IPS-18a (cell line): Measurements from ENCODE around the gene TACR2.
A peak's percentile ranks its signal among the peaks of the same experiment; 100 is the strongest.
"Not testable (repeated sequence)": the region's sequence is repeated elsewhere in the genome, so short reads cannot be mapped to it uniquely, and the experiment has no call there.

Experiments
- H3K27ac ChIP-seq: one replicate; pipeline ENCODE4 v1.5.1; 2013; ENCODE audit warnings: low read length
- H3K27me3 ChIP-seq: one replicate; pipeline ENCODE4 v1.6.1; 2013; ENCODE audit warnings: mild to moderate bottlenecking, low read length; ENCODE audit not compliant: control insufficient read depth, insufficient read depth
- H3K36me3 ChIP-seq: one replicate; pipeline ENCODE4 v1.6.1; 2013; ENCODE audit warnings: low read depth, low read length; ENCODE audit not compliant: control insufficient read depth
- H3K4me1 ChIP-seq: one replicate; pipeline ENCODE4 v1.6.1; 2013; ENCODE audit warnings: low read depth, low read length; ENCODE audit not compliant: control insufficient read depth
- H3K4me3 ChIP-seq: one replicate; pipeline ENCODE4 v1.5.1; 2013; ENCODE audit warnings: low read length
- H3K9ac ChIP-seq: one replicate; pipeline ENCODE4 v1.6.1; 2013; ENCODE audit warnings: mild to moderate bottlenecking, low read length, moderate library complexity
- H3K9me3 ChIP-seq: one replicate; pipeline ENCODE4 v1.6.1; 2013; ENCODE audit warnings: low read depth, low read length; ENCODE audit not compliant: control insufficient read depth

The TACR2 gene

DNA sequence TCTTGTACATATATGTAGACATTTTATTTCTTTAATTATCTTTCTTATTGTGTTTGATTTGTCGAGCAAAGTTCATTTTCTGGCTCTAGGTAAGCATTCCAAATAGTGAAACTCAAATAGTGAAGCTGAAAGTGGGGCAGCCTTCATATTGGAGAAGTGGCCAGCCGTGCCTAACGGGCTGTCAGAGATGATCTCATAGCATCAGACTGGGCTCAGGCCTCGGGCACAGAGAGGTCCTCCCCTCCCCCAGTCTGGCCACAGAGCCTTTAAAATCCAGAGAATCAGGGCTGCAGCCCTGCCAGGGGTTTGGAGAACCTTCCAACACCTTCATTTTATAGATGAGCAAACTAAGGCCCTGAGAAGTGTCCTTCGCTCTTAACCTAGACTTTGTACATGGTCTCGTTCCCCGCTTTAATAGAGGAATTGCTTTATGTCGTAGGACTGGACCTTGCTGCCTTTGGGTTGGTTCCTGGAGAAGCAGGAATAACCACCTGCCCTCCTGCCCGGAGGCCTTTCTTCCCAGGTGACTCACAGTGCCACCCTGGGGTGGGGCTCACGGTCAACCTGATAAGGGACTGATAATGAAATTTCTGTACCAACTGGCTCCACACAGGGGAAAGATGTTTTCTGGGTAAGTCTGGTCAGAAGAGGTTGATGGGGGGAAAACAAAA is 41.8 kb upstream of the TACR2 start:
- no peak overlapping the region for H3K27ac ChIP-seq

DNA sequence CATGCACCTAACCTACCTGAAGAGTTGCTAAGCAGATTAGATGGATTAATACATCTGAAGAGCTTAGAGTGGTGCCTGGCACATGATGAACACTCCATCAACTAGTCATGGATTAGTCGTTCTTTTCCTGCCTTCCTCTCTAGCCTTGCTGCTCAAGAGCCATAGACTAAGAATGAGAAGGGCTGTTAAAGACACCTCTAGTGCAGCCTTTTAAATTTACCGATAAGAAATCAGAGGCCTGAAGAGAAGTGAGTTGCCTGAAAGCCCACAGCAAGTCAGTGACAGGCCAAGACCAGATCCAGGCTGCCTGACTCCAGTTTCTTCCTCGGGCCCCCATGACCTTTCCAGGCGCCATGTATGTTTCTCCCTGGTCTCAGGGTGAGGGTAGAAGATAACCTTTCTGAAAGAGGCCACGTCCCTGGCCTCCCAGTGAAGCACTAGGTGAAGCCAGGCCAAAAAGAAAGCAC is 41.1 kb upstream of the TACR2 start:
- Histone ChIP-seq H3K4me1 (no peaks in the 10 kb centered on the region), H3K9me3 (no peaks in the 10 kb centered on the region), H3K27ac (no peak overlapping the region), H3K9ac (no peak overlapping the region), H3K36me3 (no peaks in the 10 kb centered on the region), H3K27me3 (peaks cover 7% of the 10 kb centered on the region), H3K4me3 (no peak overlapping the region)

More for the DNA sequence above, 41.8 kb upstream of the TACR2 start:
- no peak overlapping the region for H3K4me3 ChIP-seq
- H3K9me3 ChIP-seq = no peaks in the 10 kb centered on the region
- H3K9ac ChIP-seq = no peak overlapping the region
- no peaks in the 10 kb centered on the region for H3K4me1 ChIP-seq
- no peaks in the 10 kb centered on the region for H3K36me3 ChIP-seq
- no peaks in the 10 kb centered on the region for H3K27me3 ChIP-seq

DNA sequence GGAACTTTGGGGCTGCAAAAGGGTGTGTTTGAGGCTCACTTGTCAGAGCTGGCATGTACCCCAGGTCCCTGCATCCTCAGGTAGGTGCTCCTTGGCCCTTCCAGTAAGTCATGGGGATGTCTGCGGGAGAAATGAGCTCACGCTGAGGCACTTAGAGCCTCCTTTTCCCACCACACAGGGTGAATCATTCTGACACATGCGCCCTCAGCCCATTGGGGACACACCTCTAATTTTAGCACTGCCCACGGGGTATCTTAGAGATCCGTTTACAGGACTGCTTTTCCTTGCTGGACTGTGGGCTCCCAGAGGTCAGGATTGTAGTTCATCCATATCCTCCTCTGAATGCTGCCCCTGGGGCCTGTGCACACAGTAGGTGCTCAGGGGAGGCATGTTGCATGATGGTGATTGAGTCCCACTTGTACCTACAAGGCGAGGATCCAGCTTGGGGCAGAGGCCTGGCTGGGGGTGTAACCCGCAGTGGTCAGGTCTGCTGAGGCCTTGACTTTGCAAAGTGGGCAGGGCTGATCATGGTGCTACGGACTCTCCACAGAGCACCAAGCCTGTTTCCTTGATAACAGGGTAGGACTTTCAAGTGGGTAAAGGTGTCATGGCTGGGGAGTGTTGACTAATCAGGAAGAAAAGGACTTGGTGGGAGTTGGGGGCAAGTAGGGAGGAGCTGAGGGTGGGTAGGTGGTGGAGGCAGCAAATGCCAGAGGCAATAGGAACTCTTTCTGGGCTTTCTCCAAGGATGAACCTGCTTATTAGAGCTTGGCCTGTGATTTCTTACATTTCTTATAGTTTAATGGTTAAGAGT is 40.4 kb upstream of the TACR2 start:
- Histone ChIP-seq H3K4me3 (no peak overlapping the region), H3K36me3 (no peaks in the 10 kb centered on the region), H3K9ac (no peak overlapping the region), H3K27ac (no peak overlapping the region), H3K9me3 (no peaks in the 10 kb centered on the region), H3K4me1 (peaks cover under 1% of the 10 kb centered on the region), H3K27me3 (peaks cover 14% of the 10 kb centered on the region)

DNA sequence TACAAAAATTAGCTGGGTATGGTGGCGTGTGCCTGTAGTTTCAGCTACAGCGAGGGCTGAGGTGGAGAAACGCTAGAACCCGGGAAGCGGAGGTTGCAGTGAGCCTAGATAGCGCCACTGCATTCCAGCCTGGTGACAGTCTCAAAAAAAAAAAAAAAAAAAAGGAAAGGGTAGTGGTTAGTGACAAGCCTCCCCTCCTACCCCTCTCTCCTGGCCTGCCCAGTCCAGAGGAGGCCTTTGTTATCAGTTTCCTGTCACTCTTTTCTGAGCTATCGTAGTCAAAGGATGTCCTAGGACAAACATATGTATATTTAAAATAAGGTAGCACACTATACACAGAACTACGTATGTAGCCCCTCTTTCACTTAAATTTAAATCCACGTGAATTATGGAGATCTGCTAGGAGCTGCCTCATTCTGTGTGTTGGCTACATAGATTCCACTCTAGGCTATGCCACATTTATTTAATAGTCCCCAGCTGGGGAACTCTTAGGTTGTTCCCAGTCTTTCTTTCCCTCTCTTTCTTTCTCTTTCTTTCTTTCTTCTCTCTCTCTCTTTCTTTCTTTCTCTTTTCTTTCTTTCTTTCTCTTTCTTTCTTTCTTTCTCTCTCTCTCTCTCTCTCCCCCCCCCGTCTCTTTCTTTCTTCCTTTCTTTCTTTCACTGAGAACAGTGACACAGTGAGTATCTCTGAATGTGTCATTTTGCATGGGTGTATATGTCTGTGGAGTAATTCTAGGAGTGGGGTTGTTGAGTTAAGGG is 38.5 kb upstream of the TACR2 start:
- H3K27me3 ChIP-seq = peaks cover 21% of the 10 kb centered on the region
- no peaks in the 10 kb centered on the region for H3K36me3 ChIP-seq
- no peak overlapping the region for H3K4me3 ChIP-seq
- no peak overlapping the region for H3K9ac ChIP-seq
- H3K27ac ChIP-seq = no peak overlapping the region
- H3K9me3 ChIP-seq = no peaks in the 10 kb centered on the region
- H3K4me1 ChIP-seq = peaks cover 3% of the 10 kb centered on the region

DNA sequence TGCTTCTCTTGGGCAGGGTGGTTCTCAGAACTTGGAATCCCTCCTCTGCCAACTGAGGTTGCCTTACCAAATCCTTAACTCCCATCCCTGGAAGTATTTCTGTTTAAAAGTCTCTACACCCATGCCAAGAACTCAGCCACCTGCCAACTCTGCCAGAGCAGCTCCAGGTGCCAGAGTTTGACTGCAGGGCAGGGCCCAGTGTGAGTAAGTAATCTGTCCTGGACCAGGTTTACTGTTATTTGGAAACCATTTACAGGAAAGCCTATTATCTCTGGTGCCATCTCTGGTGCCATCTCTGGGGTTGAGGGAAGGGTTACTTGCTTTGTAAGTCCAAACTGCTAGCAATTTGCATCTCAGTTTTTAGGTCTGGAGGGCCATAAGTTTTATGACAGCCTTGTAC is 37.1 kb upstream of the TACR2 start:
- Histone ChIP-seq H3K36me3 (no peaks in the 10 kb centered on the region), H3K9me3 (no peaks in the 10 kb centered on the region), H3K4me1 (peaks cover 3% of the 10 kb centered on the region), H3K27ac (no peak overlapping the region), H3K9ac (no peak overlapping the region), H3K27me3 (peaks cover 21% of the 10 kb centered on the region), H3K4me3 (no peak overlapping the region)

DNA sequence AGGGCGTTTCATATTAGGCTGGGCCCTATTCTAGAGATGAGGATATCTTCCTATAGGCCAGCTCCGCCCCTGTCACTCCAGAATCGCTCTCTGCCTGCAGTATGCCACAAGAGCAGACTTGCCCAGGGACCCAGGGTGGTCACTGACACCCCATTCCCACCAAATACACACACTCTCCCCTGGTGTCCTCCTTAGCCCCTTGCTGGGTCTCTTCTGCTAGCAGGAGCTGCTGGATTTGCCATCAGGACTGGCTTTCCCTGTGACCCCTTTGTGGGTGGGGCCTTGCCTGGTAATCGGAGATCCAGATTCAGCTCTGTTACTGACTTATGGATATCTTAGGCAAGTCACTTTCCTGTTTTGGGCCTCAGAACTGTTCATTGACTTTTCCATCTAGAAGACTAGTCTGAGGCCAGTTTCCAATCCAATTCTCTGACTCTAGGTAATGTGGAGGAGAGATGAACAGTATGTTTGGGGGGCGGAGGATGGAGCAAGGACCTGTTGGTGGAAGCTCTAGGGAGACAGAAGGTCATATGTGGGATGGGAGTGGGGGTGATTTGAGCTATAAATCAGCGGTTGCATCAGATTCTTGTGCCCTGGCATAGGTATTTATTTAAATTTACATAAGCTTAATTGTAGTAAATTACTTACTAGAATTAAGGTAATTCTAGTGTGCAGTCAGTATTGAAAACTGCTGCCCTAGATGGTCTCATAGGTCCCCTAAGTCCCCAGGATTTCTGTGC is 36.1 kb upstream of the TACR2 start:
- H3K9me3 ChIP-seq = no peaks in the 10 kb centered on the region
- H3K4me1 ChIP-seq = peaks cover 3% of the 10 kb centered on the region
- no peak overlapping the region for H3K4me3 ChIP-seq
- no peak overlapping the region for H3K9ac ChIP-seq
- H3K27ac ChIP-seq = no peak overlapping the region
- H3K27me3 ChIP-seq = peaks cover 21% of the 10 kb centered on the region
- no peaks in the 10 kb centered on the region for H3K36me3 ChIP-seq

DNA sequence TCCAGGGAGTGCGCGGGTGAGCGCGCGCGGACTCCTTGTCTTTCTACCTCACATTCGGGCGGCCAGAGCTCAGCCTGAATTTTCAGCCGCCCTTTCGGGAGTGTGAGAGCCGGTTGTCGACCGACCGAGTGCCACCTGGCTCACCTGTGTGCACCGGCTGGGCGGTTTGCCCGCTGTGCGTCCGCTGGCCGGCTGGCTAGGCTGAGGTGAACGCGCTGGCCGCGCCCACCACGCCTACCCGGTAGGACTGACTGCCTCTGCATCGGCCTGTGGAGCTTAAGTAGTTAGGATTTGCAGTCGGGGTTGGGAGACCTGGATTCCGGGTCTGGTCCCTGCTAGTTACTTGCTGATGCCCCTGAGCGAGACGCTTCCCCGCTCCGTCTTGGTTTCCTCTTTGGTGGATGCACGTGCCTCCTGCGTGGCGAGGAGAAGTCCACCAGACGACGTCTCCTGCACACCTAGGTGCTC is 35.1 kb upstream of the TACR2 start:
- no peak overlapping the region for H3K9ac ChIP-seq
- H3K9me3 ChIP-seq = no peaks in the 10 kb centered on the region
- no peaks in the 10 kb centered on the region for H3K36me3 ChIP-seq
- peaks cover 3% of the 10 kb centered on the region for H3K4me1 ChIP-seq
- H3K27ac ChIP-seq = no peak overlapping the region
- H3K4me3 ChIP-seq = peak overlapping the region; percentile 71
- H3K27me3 ChIP-seq = peaks cover 21% of the 10 kb centered on the region

DNA sequence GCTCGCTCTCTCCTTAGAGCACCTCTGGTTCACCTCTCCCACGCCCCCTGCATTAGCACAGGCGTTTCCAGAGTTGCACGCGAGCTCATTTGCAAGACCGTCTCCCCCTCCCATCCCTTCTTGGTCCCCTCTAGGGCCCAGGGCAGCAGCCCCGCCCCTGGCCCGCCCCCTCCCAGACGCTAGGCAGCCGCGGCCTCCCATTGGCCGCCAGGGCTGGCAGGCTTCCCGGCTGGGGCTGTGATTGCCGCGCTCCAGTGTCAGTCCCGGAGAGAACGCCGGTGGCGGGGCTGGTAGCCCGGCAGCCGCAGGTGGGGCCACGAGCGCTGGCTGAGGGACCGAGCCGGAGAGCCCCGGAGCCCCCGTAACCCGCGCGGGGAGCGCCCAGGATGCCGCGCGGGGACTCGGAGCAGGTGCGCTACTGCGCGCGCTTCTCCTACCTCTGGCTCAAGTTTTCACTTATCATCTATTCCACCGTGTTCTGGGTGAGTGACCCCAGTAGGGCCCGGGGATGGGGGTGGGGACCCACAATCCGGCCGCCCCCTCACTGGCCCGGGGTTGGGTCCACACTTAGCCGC is 34.6 kb upstream of the TACR2 start, which contains the start of gene TSPAN15:
Gene TSPAN15, plus strand, starts transcription at position 257 of the 575 bp plus-strand sequence. Its CDS starts 130 bp downstream, at position 387.
- Histone ChIP-seq H3K4me1 (peaks cover 3% of the 10 kb centered on the region), H3K36me3 (no peaks in the 10 kb centered on the region), H3K27ac (no peak within 1 kb of the TSS)

DNA sequence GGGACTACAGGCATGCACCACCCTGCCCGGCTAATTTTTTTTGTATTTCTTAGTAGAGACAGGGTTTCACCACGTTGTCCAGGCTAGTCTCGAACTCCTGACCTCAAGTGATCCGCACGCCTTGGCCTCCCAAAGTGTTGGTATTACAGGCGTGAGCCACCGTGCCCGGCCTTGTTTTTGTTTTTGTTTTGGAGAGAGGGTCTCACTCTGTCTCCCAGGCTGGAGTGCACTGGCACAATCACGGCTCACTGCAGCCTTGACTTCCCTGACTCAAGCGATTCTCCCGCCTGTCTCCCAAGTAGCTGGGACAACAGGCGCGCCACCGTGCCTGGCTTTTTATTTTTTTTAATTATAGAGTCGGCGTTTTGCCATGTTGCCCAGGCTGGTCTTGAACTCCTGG is 33.7 kb upstream of the TACR2 start:
- H3K9me3 ChIP-seq, H3K4me1 ChIP-seq, H3K9ac ChIP-seq, H3K36me3 ChIP-seq, H3K27ac ChIP-seq, H3K4me3 ChIP-seq: not testable (repeated sequence)
- H3K27me3 ChIP-seq = peaks cover 21% of the 10 kb centered on the region

More for the DNA sequence above, 34.6 kb upstream of the TACR2 start, which contains the start of gene TSPAN15:
- H3K4me3 ChIP-seq = peak within 1 kb of the TSS; percentile 71
- H3K9ac ChIP-seq = no peak within 1 kb of the TSS
- H3K9me3 ChIP-seq = no peaks in the 10 kb centered on the region
- H3K27me3 ChIP-seq = peaks cover 21% of the 10 kb centered on the region

DNA sequence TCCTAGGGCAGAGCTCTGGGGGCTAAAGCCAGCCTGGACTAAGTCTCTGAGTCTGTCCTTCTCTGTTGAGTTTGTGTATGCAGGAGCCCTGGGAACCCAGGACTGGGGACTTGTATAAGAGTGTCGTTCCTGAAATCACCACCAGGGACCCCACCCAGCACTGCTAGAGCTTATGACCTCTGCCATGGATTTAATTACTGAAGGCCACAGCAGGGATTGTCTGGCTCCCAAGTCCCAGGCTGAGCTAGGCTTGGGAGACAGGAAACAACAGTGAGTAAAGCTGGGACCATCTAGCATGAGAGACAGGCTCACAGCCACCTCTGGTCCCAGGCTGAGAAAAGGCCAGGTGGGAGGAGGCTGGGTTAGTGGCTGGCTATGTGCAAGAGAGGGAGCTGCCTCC is 33.1 kb upstream of the TACR2 start:
- no peak overlapping the region for H3K4me3 ChIP-seq
- no peak overlapping the region for H3K9ac ChIP-seq
- no peaks in the 10 kb centered on the region for H3K9me3 ChIP-seq
- H3K36me3 ChIP-seq = no peaks in the 10 kb centered on the region
- H3K27ac ChIP-seq = no peak overlapping the region
- peaks cover 3% of the 10 kb centered on the region for H3K4me1 ChIP-seq
- H3K27me3 ChIP-seq = peaks cover 21% of the 10 kb centered on the region
